ENCODE results near the gene DFFB. TPM values are rescaled to one million over a fixed set of nuclear protein-coding genes. Genes with fewer than 3 reads are reported as not detected.
A peak's percentile ranks its signal among the peaks of the same experiment; 100 is the strongest.

The DFFB gene
- total and polyA plus RNA-seq, 2 of the 13 experiments (the other 11 are each of a cell fraction or from before 2014, with no cell fraction given): 4.6 to 9.3 TPM

DNA sequence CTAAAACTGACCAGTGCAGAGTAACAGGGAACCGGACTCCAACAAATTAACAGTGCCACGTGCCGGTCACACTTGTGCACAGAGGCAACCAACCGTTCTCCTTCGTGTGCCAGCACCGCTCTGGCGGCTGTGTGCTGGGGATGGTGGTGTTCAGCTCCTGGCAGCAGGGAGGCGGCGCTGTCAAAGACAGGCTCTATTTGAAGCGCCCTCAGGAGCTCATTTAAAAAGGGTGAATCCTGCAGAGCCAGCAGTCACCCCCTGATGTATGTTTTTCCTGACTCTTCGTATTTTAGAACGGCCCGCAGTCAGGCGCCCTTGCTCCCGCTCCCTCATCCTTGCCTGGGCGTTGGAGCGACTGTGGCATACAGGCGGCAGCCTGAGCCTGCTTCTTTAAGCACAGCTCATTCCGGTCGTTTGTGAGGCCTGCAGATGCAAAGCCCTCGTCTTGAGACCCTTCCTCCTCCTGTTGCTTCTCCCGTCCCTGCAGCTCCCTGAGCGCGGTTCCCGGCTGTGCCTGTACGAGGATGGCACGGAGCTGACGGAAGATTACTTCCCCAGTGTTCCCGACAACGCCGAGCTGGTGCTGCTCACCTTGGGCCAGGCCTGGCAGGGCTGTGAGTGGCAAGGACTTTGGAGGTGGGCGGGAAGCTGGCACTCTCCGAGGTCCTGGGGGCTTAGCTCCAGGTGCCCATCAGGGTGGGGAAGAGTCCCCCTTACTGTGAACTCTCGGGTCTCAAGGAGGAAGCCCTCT lies 1.1 kb downstream of the DFFB start (continued):
- TF ChIP-seq TERF1 (CRISPR knock-in tag; IDR thresholded peaks at IDR 0.05): no peak
- TF ChIP-seq CTCF (CRISPR knock-in tag; IDR thresholded peaks at IDR 0.05): peak; percentile 47
- TF ChIP-seq, protein P1, sequence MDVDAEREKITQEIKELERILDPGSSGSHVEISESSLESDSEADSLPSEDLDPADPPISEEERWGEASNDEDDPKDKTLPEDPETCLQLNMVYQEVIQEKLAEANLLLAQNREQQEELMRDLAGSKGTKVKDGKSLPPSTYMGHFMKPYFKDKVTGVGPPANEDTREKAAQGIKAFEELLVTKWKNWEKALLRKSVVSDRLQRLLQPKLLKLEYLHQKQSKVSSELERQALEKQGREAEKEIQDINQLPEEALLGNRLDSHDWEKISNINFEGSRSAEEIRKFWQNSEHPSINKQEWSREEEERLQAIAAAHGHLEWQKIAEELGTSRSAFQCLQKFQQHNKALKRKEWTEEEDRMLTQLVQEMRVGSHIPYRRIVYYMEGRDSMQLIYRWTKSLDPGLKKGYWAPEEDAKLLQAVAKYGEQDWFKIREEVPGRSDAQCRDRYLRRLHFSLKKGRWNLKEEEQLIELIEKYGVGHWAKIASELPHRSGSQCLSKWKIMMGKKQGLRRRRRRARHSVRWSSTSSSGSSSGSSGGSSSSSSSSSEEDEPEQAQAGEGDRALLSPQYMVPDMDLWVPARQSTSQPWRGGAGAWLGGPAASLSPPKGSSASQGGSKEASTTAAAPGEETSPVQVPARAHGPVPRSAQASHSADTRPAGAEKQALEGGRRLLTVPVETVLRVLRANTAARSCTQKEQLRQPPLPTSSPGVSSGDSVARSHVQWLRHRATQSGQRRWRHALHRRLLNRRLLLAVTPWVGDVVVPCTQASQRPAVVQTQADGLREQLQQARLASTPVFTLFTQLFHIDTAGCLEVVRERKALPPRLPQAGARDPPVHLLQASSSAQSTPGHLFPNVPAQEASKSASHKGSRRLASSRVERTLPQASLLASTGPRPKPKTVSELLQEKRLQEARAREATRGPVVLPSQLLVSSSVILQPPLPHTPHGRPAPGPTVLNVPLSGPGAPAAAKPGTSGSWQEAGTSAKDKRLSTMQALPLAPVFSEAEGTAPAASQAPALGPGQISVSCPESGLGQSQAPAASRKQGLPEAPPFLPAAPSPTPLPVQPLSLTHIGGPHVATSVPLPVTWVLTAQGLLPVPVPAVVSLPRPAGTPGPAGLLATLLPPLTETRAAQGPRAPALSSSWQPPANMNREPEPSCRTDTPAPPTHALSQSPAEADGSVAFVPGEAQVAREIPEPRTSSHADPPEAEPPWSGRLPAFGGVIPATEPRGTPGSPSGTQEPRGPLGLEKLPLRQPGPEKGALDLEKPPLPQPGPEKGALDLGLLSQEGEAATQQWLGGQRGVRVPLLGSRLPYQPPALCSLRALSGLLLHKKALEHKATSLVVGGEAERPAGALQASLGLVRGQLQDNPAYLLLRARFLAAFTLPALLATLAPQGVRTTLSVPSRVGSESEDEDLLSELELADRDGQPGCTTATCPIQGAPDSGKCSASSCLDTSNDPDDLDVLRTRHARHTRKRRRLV (CRISPR knock-in tag; IDR thresholded peaks at IDR 0.05): no peak
- TF ChIP-seq, protein P2, sequence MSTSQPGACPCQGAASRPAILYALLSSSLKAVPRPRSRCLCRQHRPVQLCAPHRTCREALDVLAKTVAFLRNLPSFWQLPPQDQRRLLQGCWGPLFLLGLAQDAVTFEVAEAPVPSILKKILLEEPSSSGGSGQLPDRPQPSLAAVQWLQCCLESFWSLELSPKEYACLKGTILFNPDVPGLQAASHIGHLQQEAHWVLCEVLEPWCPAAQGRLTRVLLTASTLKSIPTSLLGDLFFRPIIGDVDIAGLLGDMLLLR (CRISPR knock-in tag; IDR thresholded peaks at IDR 0.05): peak; percentile 41; the same call in 1 of the 2 replicates
- no peak for TF ChIP-seq ZNF484 (CRISPR knock-in tag; IDR thresholded peaks at IDR 0.05; ENCODE audit: borderline replicate concordance, low read depth)
- TF ChIP-seq ZNF253 (CRISPR knock-in tag; IDR thresholded peaks at IDR 0.05; ENCODE audit: borderline replicate concordance): no peak
- peak; percentile 62; the same call in 1 of the 2 replicates for TF ChIP-seq ZBTB38 (CRISPR knock-in tag; IDR thresholded peaks at IDR 0.05)
- TF ChIP-seq, protein P3, sequence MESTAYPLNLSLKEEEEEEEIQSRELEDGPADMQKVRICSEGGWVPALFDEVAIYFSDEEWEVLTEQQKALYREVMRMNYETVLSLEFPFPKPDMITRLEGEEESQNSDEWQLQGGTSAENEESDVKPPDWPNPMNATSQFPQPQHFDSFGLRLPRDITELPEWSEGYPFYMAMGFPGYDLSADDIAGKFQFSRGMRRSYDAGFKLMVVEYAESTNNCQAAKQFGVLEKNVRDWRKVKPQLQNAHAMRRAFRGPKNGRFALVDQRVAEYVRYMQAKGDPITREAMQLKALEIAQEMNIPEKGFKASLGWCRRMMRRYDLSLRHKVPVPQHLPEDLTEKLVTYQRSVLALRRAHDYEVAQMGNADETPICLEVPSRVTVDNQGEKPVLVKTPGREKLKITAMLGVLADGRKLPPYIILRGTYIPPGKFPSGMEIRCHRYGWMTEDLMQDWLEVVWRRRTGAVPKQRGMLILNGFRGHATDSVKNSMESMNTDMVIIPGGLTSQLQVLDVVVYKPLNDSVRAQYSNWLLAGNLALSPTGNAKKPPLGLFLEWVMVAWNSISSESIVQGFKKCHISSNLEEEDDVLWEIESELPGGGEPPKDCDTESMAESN (CRISPR knock-in tag; conservative IDR thresholded peaks at IDR 0.05): no peak
- TF ChIP-seq HOXA5 (CRISPR knock-in tag; IDR thresholded peaks at IDR 0.05): 0 out of 2 replicates have a peak, but pooled peaks have one; percentile 1
- no peak for TF ChIP-seq ZMAT5 (CRISPR knock-in tag; IDR thresholded peaks at IDR 0.05; ENCODE audit: borderline replicate concordance, low read depth)
- TF ChIP-seq LRRFIP1 (CRISPR knock-in tag; conservative IDR thresholded peaks at IDR 0.05): no peak
- no peak for TF ChIP-seq FOXM1 (CRISPR knock-in tag; IDR thresholded peaks at IDR 0.05)
- no peak for TF ChIP-seq KAT8 (CRISPR knock-in tag; IDR thresholded peaks at IDR 0.05)

Data from HepG2 (cell line).